ENCODE results near the gene CDH23. TPM values are rescaled to one million over a fixed set of nuclear protein-coding genes. Genes with fewer than 3 reads are reported as not detected.

CDH23 gene
- total and polyA plus RNA-seq, 9 of the 15 experiments (the other 6 are each of a cell fraction or from before 2014, with no cell fraction given) = 0.18 to 1.2 (median 0.47) TPM

DNA sequence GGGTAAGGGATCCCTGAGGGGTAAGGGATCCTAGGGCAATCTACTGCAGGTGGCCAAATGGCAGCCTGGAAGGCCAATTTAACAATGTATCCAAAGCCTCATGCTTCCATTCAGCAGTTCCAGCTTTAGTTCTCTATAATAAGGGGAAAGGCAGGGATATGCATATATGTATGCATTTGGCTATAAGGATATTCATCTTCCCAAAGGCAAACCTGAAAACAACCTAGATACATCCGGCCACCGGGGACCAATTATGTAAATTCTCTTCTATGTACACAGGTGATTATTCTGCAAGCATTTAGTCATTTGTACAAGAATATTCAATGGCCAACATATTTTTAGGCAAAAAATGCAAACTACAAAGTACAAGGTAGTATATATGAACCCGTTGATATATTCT is 427.6 kb downstream of the CDH23 start (continued):
- TF ChIP-seq, protein P1, sequence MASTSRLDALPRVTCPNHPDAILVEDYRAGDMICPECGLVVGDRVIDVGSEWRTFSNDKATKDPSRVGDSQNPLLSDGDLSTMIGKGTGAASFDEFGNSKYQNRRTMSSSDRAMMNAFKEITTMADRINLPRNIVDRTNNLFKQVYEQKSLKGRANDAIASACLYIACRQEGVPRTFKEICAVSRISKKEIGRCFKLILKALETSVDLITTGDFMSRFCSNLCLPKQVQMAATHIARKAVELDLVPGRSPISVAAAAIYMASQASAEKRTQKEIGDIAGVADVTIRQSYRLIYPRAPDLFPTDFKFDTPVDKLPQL (IDR thresholded peaks at IDR 0.05; ENCODE audit: extremely low read depth, insufficient read length) = no peak
- TF ChIP-seq KLF13 (tag; IDR thresholded peaks at IDR 0.05; ENCODE audit: borderline replicate concordance, low read depth) (no peak), HDAC2 (IDR thresholded peaks at IDR 0.05) (no peak)
- TF ChIP-seq, protein P2, sequence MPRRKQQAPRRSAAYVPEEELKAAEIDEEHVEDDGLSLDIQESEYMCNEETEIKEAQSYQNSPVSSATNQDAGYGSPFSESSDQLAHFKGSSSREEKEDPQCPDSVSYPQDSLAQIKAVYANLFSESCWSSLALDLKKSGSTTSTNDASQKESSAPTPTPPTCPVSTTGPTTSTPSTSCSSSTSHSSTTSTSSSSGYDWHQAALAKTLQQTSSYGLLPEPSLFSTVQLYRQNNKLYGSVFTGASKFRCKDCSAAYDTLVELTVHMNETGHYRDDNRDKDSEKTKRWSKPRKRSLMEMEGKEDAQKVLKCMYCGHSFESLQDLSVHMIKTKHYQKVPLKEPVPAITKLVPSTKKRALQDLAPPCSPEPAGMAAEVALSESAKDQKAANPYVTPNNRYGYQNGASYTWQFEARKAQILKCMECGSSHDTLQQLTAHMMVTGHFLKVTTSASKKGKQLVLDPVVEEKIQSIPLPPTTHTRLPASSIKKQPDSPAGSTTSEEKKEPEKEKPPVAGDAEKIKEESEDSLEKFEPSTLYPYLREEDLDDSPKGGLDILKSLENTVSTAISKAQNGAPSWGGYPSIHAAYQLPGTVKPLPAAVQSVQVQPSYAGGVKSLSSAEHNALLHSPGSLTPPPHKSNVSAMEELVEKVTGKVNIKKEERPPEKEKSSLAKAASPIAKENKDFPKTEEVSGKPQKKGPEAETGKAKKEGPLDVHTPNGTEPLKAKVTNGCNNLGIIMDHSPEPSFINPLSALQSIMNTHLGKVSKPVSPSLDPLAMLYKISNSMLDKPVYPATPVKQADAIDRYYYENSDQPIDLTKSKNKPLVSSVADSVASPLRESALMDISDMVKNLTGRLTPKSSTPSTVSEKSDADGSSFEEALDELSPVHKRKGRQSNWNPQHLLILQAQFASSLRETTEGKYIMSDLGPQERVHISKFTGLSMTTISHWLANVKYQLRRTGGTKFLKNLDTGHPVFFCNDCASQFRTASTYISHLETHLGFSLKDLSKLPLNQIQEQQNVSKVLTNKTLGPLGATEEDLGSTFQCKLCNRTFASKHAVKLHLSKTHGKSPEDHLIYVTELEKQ (CRISPR knock-in tag; IDR thresholded peaks at IDR 0.05) = no peak

DNA sequence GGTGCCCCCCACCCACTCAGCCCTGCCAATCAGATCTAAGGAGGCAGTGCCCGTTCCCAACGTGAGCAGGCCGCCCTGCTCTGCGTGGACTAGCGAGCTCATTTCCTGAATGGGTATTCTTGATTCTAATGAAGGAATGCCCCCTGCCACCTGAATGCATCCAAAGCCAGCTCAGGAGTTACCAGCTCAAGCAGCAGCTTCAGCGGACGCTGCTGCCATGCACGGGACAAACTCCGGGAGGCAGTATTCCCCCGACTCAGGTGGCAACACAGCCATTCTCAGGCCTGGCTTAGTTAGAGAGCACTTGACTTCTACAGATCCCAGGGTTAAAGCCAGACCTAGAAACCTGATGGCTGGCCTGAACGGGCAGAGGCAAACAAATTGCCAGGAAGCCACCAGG is 428.5 kb downstream of the CDH23 start:
- intact Hi-C loops (cut with micrococcal nuclease) (no loop called here), in situ Hi-C loops (cut with MboI) (no loop called here)
- DNase-seq (ENCODE audit: extremely low read depth in 1 of 4, low spot score in 3 of 4) = no peak
- WGBS (ENCODE audit: insufficient coverage, low coverage, missing lambda C conversion rate) = 86% methylated on average over 11 of the region's 11 CpGs
- no peaks in the 10 kb centered on the region for H3K9me3 ChIP-seq (replicated peaks; ENCODE audit: control insufficient read depth, insufficient read depth, low read depth, low read length)
- no peak overlapping the region for H2AFZ ChIP-seq (ENCODE audit: low read depth, low read length)
- H3K79me2 ChIP-seq (ENCODE audit: control insufficient read depth, insufficient read depth, low read length) = 0 out of 3 replicates have a peak, but pooled peaks cover under 1% of the 10 kb centered on the region
- H3K4me3 ChIP-seq = no peak overlapping the region
- no peaks in the 10 kb centered on the region for H3K4me1 ChIP-seq (replicated peaks in 1 of 2; ENCODE audit: control insufficient read depth in 2 of 2, insufficient read depth in 2 of 2, low read length in 2 of 2)
- no peaks in the 10 kb centered on the region for H3K9me1 ChIP-seq (ENCODE audit: control insufficient read depth, insufficient read depth, low read length)
- H3K4me2 ChIP-seq (ENCODE audit: insufficient read depth, low read length) = no peak overlapping the region
- H4K20me1 ChIP-seq (replicated peaks; ENCODE audit: control insufficient read depth, insufficient read depth, low read length) = peaks cover 8% of the 10 kb centered on the region; the same call in 1 of the 2 replicates
- H3K9ac ChIP-seq (ENCODE audit: insufficient read depth in 1 of 2, low read depth in 2 of 2, low read length in 2 of 2) = peak overlapping the region in 1 of 2 experiments; percentile 52; a peak in 2 of 4 replicates
- ChIA-PET CTCF (ENCODE audit: low intra/inter-chr PET ratio) (no interaction called here), POLR2A (interaction anchor here (0.5 to 4.2 kb wide), 8 partner anchors 10 to 509 kb away, joined by 3 to 31 read pairs (median 3); partner anchors contain the start of gene PSAP)
- H3K27me3 ChIP-seq (ENCODE audit: control insufficient read depth in 2 of 2, insufficient read depth in 2 of 2, low read length in 2 of 2) = no peaks in the 10 kb centered on the region
- peaks cover 96% of the 10 kb centered on the region for H3K36me3 ChIP-seq (ENCODE audit: control insufficient read depth, insufficient read depth, low read length)
- BruUV-seq (replicated peaks) = no TSS peak
- no peak for FAIRE-seq
- no peak for ATAC-seq
- no peak overlapping the region for H3K27ac ChIP-seq (ENCODE audit: extremely low read depth, low read depth, low read length)
- TF ChIP-seq POLR2G (IDR thresholded peaks at IDR 0.05; ENCODE audit: low read depth, low read length) (0 out of 2 replicates have a peak, but pooled peaks have one; percentile 18), RAD21 (CRISPR knock-in tag; conservative IDR thresholded peaks at IDR 0.05 in 1 of 2, IDR thresholded peaks at IDR 0.05 in 1 of 2) (peak in 1 of 2 experiments; percentile 33; a peak in 2 of 4 replicates), CXXC5 (CRISPR knock-in tag; IDR thresholded peaks at IDR 0.05) (no peak), ZNF785 (CRISPR knock-in tag; IDR thresholded peaks at IDR 0.05) (no peak), ZKSCAN3 (CRISPR knock-in tag; IDR thresholded peaks at IDR 0.05) (no peak), NFRKB (IDR thresholded peaks at IDR 0.05; ENCODE audit: low read depth) (no peak), SP2 (IDR thresholded peaks at IDR 0.05; ENCODE audit: extremely low read depth, low read depth, low read length, poor library complexity, severe bottlenecking) (no peak)
- TF ChIP-seq, protein P3, sequence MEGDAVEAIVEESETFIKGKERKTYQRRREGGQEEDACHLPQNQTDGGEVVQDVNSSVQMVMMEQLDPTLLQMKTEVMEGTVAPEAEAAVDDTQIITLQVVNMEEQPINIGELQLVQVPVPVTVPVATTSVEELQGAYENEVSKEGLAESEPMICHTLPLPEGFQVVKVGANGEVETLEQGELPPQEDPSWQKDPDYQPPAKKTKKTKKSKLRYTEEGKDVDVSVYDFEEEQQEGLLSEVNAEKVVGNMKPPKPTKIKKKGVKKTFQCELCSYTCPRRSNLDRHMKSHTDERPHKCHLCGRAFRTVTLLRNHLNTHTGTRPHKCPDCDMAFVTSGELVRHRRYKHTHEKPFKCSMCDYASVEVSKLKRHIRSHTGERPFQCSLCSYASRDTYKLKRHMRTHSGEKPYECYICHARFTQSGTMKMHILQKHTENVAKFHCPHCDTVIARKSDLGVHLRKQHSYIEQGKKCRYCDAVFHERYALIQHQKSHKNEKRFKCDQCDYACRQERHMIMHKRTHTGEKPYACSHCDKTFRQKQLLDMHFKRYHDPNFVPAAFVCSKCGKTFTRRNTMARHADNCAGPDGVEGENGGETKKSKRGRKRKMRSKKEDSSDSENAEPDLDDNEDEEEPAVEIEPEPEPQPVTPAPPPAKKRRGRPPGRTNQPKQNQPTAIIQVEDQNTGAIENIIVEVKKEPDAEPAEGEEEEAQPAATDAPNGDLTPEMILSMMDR (IDR thresholded peaks at IDR 0.05 in 2 of 3, conservative IDR thresholded peaks at IDR 0.05 in 1 of 3; ENCODE audit: insufficient read depth in 2 of 3, low read depth in 1 of 3, low read length in 3 of 3) = peak; percentile 19 to 45 (median 39); a peak in 3 of 6 replicates
- TF ChIP-seq, protein P4, sequence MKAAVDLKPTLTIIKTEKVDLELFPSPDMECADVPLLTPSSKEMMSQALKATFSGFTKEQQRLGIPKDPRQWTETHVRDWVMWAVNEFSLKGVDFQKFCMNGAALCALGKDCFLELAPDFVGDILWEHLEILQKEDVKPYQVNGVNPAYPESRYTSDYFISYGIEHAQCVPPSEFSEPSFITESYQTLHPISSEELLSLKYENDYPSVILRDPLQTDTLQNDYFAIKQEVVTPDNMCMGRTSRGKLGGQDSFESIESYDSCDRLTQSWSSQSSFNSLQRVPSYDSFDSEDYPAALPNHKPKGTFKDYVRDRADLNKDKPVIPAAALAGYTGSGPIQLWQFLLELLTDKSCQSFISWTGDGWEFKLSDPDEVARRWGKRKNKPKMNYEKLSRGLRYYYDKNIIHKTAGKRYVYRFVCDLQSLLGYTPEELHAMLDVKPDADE (conservative IDR thresholded peaks at IDR 0.05; ENCODE audit: control insufficient read depth, low read depth, low read length) = no peak
